Measurements from ENCODE around the gene LGALS3BP.
A peak's percentile ranks its signal among the peaks of the same experiment; 100 is the strongest.

LGALS3BP gene

GRCh38 chr17:78934681-78935418, 44.9 kb downstream of the LGALS3BP start:
- no peak for DNase-seq

- peak; percentile 53 to 74 for DNase-seq
Measured at GRCh38 chr17:78933959-78934568, 45.7 kb downstream of the LGALS3BP start.

- DNase-seq = no peak
Measured at GRCh38 chr17:78933025-78933958, 46.4 kb downstream of the LGALS3BP start.

GRCh38 chr17:78929908-78930775, 49.6 kb downstream of the LGALS3BP start:
- DNase-seq = no peak

GRCh38 chr17:78925662-78926555, 53.8 kb downstream of the LGALS3BP start:
- peak; percentile 23 to 42 for DNase-seq

- DNase-seq = peak; percentile 75 to 81
Measured at GRCh38 chr17:78925234-78925633, 54.5 kb downstream of the LGALS3BP start, which contains the start of gene TIMP2. Gene TIMP2 (minus strand): TSS chr17:78925387. CDS start chr17:78925088, 299 bp downstream.

GRCh38 chr17:78924481-78925151, 55.1 kb downstream of the LGALS3BP start:
- no peak for DNase-seq

GRCh38 chr17:78923660-78924453, 55.9 kb downstream of the LGALS3BP start:
- DNase-seq = no peak

- no peak for DNase-seq
Measured at GRCh38 chr17:78922816-78923498, 56.8 kb downstream of the LGALS3BP start.

- DNase-seq = peak; percentile 58 to 63
Measured at GRCh38 chr17:78921437-78921971, 58.2 kb downstream of the LGALS3BP start.
